K562 (cell line): ENCODE data around the gene MRPL58. TPM values are rescaled to one million over a fixed set of nuclear protein-coding genes. Genes with fewer than 3 reads are reported as not detected.

Experiments used
- ATF7 ChIP-seq: fragments of 450-650 bp; IDR thresholded peaks from 2 replicates; pipeline ENCODE4 v1.7.1; 2014; ENCODE audit warnings: mild to moderate bottlenecking, moderate library complexity
- BCL6 ChIP-seq: fragments of 250-450 bp; sonication (Bioruptor Pico); IDR thresholded peaks from 2 replicates; pipeline ENCODE4 v1.4.0; 2020
- CBFA2T2 ChIP-seq: fragments of 450-650 bp; conservative IDR thresholded peaks from 2 replicates; pipeline ENCODE4 v1.6.1; 2017; ENCODE audit warnings: mild to moderate bottlenecking
- CBX5 ChIP-seq: IDR thresholded peaks from 2 replicates; pipeline ENCODE4 v1.6.1; 2014; ENCODE audit warnings: low read depth, borderline replicate concordance
- CHCHD3 ChIP-seq: fragments of 250-450 bp; sonication (Bioruptor Pico); IDR thresholded peaks from 2 replicates; pipeline ENCODE4 v2.1.2; 2022; ENCODE audit warnings: mild to moderate bottlenecking
- CHD1 ChIP-seq: fragments of 200-600 bp; sonication (generic); IDR thresholded peaks from one replicate; pipeline ENCODE4 v1.6.1; 2012; ENCODE audit warnings: mild to moderate bottlenecking, moderate library complexity, low read length, inconsistent platforms
- CREB3L1 ChIP-seq: fragments of 450-650 bp; IDR thresholded peaks from 2 replicates; pipeline ENCODE4 v1.6.1; 2014; ENCODE audit warnings: low read depth, mild to moderate bottlenecking, moderate library complexity, borderline replicate concordance
- E2F1 ChIP-seq: sonication (generic); formaldehyde crosslinking; IDR thresholded peaks from 2 replicates; pipeline ENCODE4 v1.8.1; 2023; ENCODE audit warnings: mild to moderate bottlenecking, missing genetic modification reagents, moderate library complexity
- ETV6 ChIP-seq, 3 experiments: fragments of 150-350 bp in 1 of 3; sonication (generic) in 1 of 3; formaldehyde crosslinking in 1 of 3; IDR thresholded peaks; 2 replicates each; pipeline versions ENCODE4 v1.6.1 to v1.8.0; 2014 to 2022; ENCODE audit warnings: borderline replicate concordance in 2 of 3, low read depth in 2 of 3, antibody characterized with exemption in 1 of 3, low read length in 1 of 3, mild to moderate bottlenecking in 1 of 3, missing genetic modification reagents in 1 of 3
- EZH2 ChIP-seq: IDR thresholded peaks from 2 replicates; pipeline ENCODE4 v1.6.1; 2012; ENCODE audit warnings: low read depth, mild to moderate bottlenecking, inconsistent platforms, low read length, borderline replicate concordance
- FOS ChIP-seq: IDR thresholded peaks from 3 replicates; pipeline ENCODE4 v1.6.1; 2011; ENCODE audit not compliant: insufficient read length; ENCODE audit errors: extremely low read depth
- GABPA ChIP-seq: fragments of 200-800 bp; sonication (Bioruptor generic); conservative IDR thresholded peaks from 2 replicates; pipeline ENCODE4 v1.6.1; 2016; ENCODE audit warnings: low read depth, missing genetic modification characterization, missing compliant biosample characterization
- KLF6 ChIP-seq: fragments of 250-450 bp; sonication (Bioruptor Pico); IDR thresholded peaks from 2 replicates; pipeline ENCODE4 v1.4.0; 2020; ENCODE audit warnings: mild to moderate bottlenecking, moderate library complexity, borderline replicate concordance
- LEF1 ChIP-seq: fragments of 450-650 bp; IDR thresholded peaks from 2 replicates; pipeline ENCODE4 v1.6.1; 2016; ENCODE audit warnings: mild to moderate bottlenecking
- NBN ChIP-seq: fragments of 450-650 bp; IDR thresholded peaks from 2 replicates; pipeline ENCODE4 v1.6.1; 2016; ENCODE audit warnings: low read depth, mild to moderate bottlenecking
- POLR2AphosphoS2 ChIP-seq: IDR thresholded peaks from 2 replicates; pipeline ENCODE4 v1.6.1; 2012; ENCODE audit warnings: low read length, improper control_type of control experiment
- SETDB1 ChIP-seq: IDR thresholded peaks from one replicate; pipeline ENCODE4 v1.6.1; 2012; ENCODE audit warnings: low read length, control low read depth, inconsistent platforms
- SMARCB1 ChIP-seq: IDR thresholded peaks from 2 replicates; pipeline ENCODE4 v1.6.1; 2011; ENCODE audit warnings: improper control_type of control experiment, low read depth; ENCODE audit not compliant: insufficient read length
- TAF15 ChIP-seq: fragments of 200-400 bp; formaldehyde crosslinking; IDR thresholded peaks from 2 replicates; pipeline ENCODE4 v1.6.1; 2017; ENCODE audit warnings: mild to moderate bottlenecking, low read depth, low read length, moderate library complexity
- TGIF2 ChIP-seq: sonication (generic); formaldehyde crosslinking; IDR thresholded peaks from 2 replicates; pipeline ENCODE4 v1.8.1; 2022; ENCODE audit warnings: mild to moderate bottlenecking, missing genetic modification reagents, moderate library complexity
- ZBTB1 ChIP-seq: sonication (generic); formaldehyde crosslinking; IDR thresholded peaks from 2 replicates; pipeline ENCODE4 v1.8.1; 2023; ENCODE audit warnings: missing genetic modification reagents, low read depth, mild to moderate bottlenecking, borderline replicate concordance
- ZNF280B ChIP-seq: fragments of 250-450 bp; sonication (Bioruptor Pico); IDR thresholded peaks from 2 replicates; pipeline ENCODE4 v1.5.1; 2021; ENCODE audit warnings: mild to moderate bottlenecking
- ZNF41 ChIP-seq: fragments of 250-450 bp; sonication (Bioruptor Pico); conservative IDR thresholded peaks from 2 replicates; pipeline ENCODE4 v1.4.0; 2020; ENCODE audit warnings: mild to moderate bottlenecking
- ZNF431 ChIP-seq: sonication (generic); formaldehyde crosslinking; IDR thresholded peaks from 2 replicates; pipeline ENCODE4 v1.8.0; 2022; ENCODE audit warnings: mild to moderate bottlenecking, missing genetic modification reagents
- polyA plus RNA-seq, 8 experiments: library from polyadenylated mRNA; depleted of rRNA in 4 of 8; stranded (reverse) in 5 of 8; unstranded in 3 of 8; fragments of >200 nt; fragmentation: Nextera tagmentation in 2 of 8; fragmentation: Illumina TruSeq in 1 of 8; extraction: Ambion mirVana in 2 of 8; extraction: Trizol in 1 of 8; gene quantifications; 2 replicates each; pipeline versions ENCODE4 v1.2.1 to v1.2.3, GENCODE V29; 2011 to 2014; ENCODE audit warnings: inconsistent platforms in 1 of 8, missing spikeins in 1 of 8
- total RNA-seq, 7 experiments: library from RNA; depleted of rRNA in 6 of 7; stranded (reverse); fragments of >200 nt in 6 of 7; fragmentation: Illumina TruSeq in 2 of 7; extraction: Trizol in 2 of 7; gene quantifications; 2 replicates each; pipeline versions ENCODE4 v1.2.1 to v1.2.3, GENCODE V29; 2011 to 2021; ENCODE audit warnings: low replicate concordance in 1 of 7

The MRPL58 gene
- total and polyA plus RNA-seq, 9 of the 15 experiments (the other 6 are each of a cell fraction or from before 2014, with no cell fraction given) = 30.8 to 107 (median 72.4) TPM

- TF ChIP-seq E2F1 (CRISPR knock-in tag) (peak; percentile 81), TAF15 (no peak), CREB3L1 (peak; percentile 20; the same call in 1 of the 2 replicates), CBFA2T2 (no peak), SMARCB1 (no peak), TGIF2 (CRISPR knock-in tag) (no peak), FOS (no peak), ZNF41 (CRISPR knock-in tag) (no peak), ZNF431 (CRISPR knock-in tag) (peak; percentile 59; the same call in 1 of the 2 replicates), EZH2 (no peak), KLF6 (peak; percentile 75; the same call in 1 of the 2 replicates), LEF1 (0 out of 2 replicates have a peak, but pooled peaks have one; percentile 15), ETV6 (IDR thresholded peaks at IDR 0.05; ENCODE audit: borderline replicate concordance in 1 of 2, low read depth in 2 of 2, low read length in 1 of 2) (no peak), ETV6 (CRISPR knock-in tag; IDR thresholded peaks at IDR 0.05; ENCODE audit: borderline replicate concordance) (no peak), ATF7 (peak; percentile 77; the same call in 1 of the 2 replicates), BCL6 (CRISPR knock-in tag) (no peak), ZNF280B (CRISPR knock-in tag) (no peak), ZBTB1 (CRISPR knock-in tag) (no peak), POLR2AphosphoS2 (no peak), SETDB1 (no peak), CHD1 (no peak), NBN (peak; percentile 66), CBX5 (peak; percentile 63; the same call in 1 of the 2 replicates), CHCHD3 (CRISPR knock-in tag) (no peak), GABPA (peak; percentile 99)
These were observed at the start of gene MRPL58 (continued) for GRCh38 chr17:75012346-75013091.
